ENCODE data around the gene AFDN.
A peak's percentile ranks its signal among the peaks of the same experiment; 100 is the strongest.

Gene AFDN

GRCh38 chr6:167858086-167858591 lies 31.4 kb downstream of the AFDN start:
- TF ChIP-seq CTCF (IDR thresholded peaks at IDR 0.05; ENCODE audit: low read length, missing control alignments) = no peak
- peak; percentile 59 for DNase-seq (ENCODE audit: low read depth)
- no peak overlapping the region for H3K4me3 ChIP-seq (replicated peaks; ENCODE audit: low read depth, low read length)

- H3K4me3 ChIP-seq (replicated peaks; ENCODE audit: low read depth, low read length) = no peak overlapping the region
- TF ChIP-seq CTCF (IDR thresholded peaks at IDR 0.05; ENCODE audit: low read length, missing control alignments) = no peak
- peak; percentile 49 for DNase-seq (ENCODE audit: low read depth)
These were observed 32.3 kb downstream of the AFDN start for GRCh38 chr6:167858842-167859664.

- DNase-seq (ENCODE audit: low read depth) = no peak
- no peak for TF ChIP-seq CTCF (IDR thresholded peaks at IDR 0.05; ENCODE audit: low read length, missing control alignments)
- no peak overlapping the region for H3K4me3 ChIP-seq (replicated peaks; ENCODE audit: low read depth, low read length)
These were observed 34.0 kb downstream of the AFDN start for GRCh38 chr6:167860550-167861226.

GRCh38 chr6:167861424-167861823 lies 34.7 kb downstream of the AFDN start:
- DNase-seq (ENCODE audit: low read depth) = no peak
- no peak overlapping the region for H3K4me3 ChIP-seq (replicated peaks; ENCODE audit: low read depth, low read length)
- TF ChIP-seq CTCF (IDR thresholded peaks at IDR 0.05; ENCODE audit: low read length, missing control alignments) = no peak

GRCh38 chr6:167863897-167864296 lies 37.2 kb downstream of the AFDN start:
- no peak for TF ChIP-seq CTCF (IDR thresholded peaks at IDR 0.05; ENCODE audit: low read length, missing control alignments)
- H3K4me3 ChIP-seq (replicated peaks; ENCODE audit: low read depth, low read length) = no peak overlapping the region
- no peak for DNase-seq (ENCODE audit: low read depth)

GRCh38 chr6:167866642-167867041 lies 39.9 kb downstream of the AFDN start:
- TF ChIP-seq CTCF (IDR thresholded peaks at IDR 0.05; ENCODE audit: low read length, missing control alignments) = no peak
- H3K4me3 ChIP-seq (replicated peaks; ENCODE audit: low read depth, low read length) = no peak overlapping the region
- DNase-seq (ENCODE audit: low read depth) = no peak

Data from fibroblast of pulmonary artery (primary cell).